Calu3 (cell line): Measurements from ENCODE around the gene SERTAD4. TPM values are rescaled to one million over a fixed set of nuclear protein-coding genes. Genes with fewer than 3 reads are reported as not detected.

Source experiments
- BruUV-seq: library from RNA; stranded (reverse); fragments of 400-500 nt; replicated peaks from 2 replicates; lab custom pipeline; 2021; lab: Mats Ljungman, UMichigan
- CTCF ChIA-PET: fragments of 300-600 bp; sonication (Branson Sonifier 250); formaldehyde crosslinking; loops from one replicate; lab custom pipeline; 2022; ENCODE audit warnings: antibody characterized with exemption; lab: Charles Lee
- DNase-seq: peaks from one replicate; pipeline ENCODE4 v3.0.0; 2022
- H3K27ac Mint-ChIP-seq: one replicate; pipeline ENCODE4 v1.8.0; 2022; ENCODE audit warnings: mixed read lengths; ENCODE audit not compliant: unreplicated experiment
- H3K27me3 Mint-ChIP-seq: one replicate; pipeline ENCODE4 v1.8.0; 2022; ENCODE audit warnings: mixed read lengths; ENCODE audit not compliant: unreplicated experiment
- H3K36me3 Mint-ChIP-seq: one replicate; pipeline ENCODE4 v1.8.0; 2022; ENCODE audit warnings: mild to moderate bottlenecking, moderate library complexity, mixed read lengths; ENCODE audit not compliant: insufficient read depth, unreplicated experiment
- H3K4me1 Mint-ChIP-seq: one replicate; pipeline ENCODE4 v1.8.0; 2022; ENCODE audit warnings: mild to moderate bottlenecking, low read depth, mixed read lengths; ENCODE audit not compliant: unreplicated experiment
- H3K4me3 Mint-ChIP-seq: one replicate; pipeline ENCODE4 v1.8.0; 2022; ENCODE audit warnings: mild to moderate bottlenecking, low read depth, moderate library complexity, mixed read lengths; ENCODE audit not compliant: unreplicated experiment
- H3K9me3 Mint-ChIP-seq: one replicate; pipeline ENCODE4 v1.8.0; 2022; ENCODE audit warnings: low read depth, mixed read lengths; ENCODE audit not compliant: unreplicated experiment
- CTCF ChIP-seq: fragments of 200-600 bp; IDR thresholded peaks from one replicate; pipeline ENCODE4 v1.8.0; 2022; ENCODE audit warnings: antibody characterized with exemption; ENCODE audit not compliant: unreplicated experiment
- intact Hi-C: fragments of 100-400 bp; cut with micrococcal nuclease; formaldehyde crosslinking; loops from one replicate; pipeline ENCODE4 v1.10.0; 2022; ENCODE audit not compliant: unreplicated experiment
- total RNA-seq: library from RNA; stranded (reverse); gene quantifications from 2 replicates; pipeline ENCODE4 v1.2.3, GENCODE V29; 2022

SERTAD4 gene
- total RNA-seq, 1 experiment from 2014 or later, result 14.7 TPM

GRCh38 chr1:210250998-210251679 lies 18.5 kb downstream of the SERTAD4 start:
- peaks cover 14% of the 10 kb centered on the region for H3K4me1 Mint-ChIP-seq
- H3K27me3 Mint-ChIP-seq, result peaks cover 36% of the 10 kb centered on the region
- no TSS peak for BruUV-seq
- peak overlapping the region; percentile 74 for H3K4me3 Mint-ChIP-seq
- peaks cover 15% of the 10 kb centered on the region for H3K36me3 Mint-ChIP-seq
- no peak overlapping the region for H3K27ac Mint-ChIP-seq
- no peak for TF ChIP-seq CTCF
- intact Hi-C loops, result no loop called here
- CTCF ChIA-PET, result interaction anchor here (0.6 kb wide), 1 partner anchor 41 kb away, joined by 4 read pairs; no protein-coding TSS in a partner anchor
- no peaks in the 10 kb centered on the region for H3K9me3 Mint-ChIP-seq
- DNase-seq, result peak; percentile 59

- TF ChIP-seq CTCF, result no peak
- BruUV-seq, result no TSS peak
- DNase-seq, result peak; percentile 15
- intact Hi-C loops, result no loop called here
- H3K4me1 Mint-ChIP-seq, result peaks cover 14% of the 10 kb centered on the region
- H3K4me3 Mint-ChIP-seq, result peak overlapping the region; percentile 74
- H3K9me3 Mint-ChIP-seq, result no peaks in the 10 kb centered on the region
- no peak overlapping the region for H3K27ac Mint-ChIP-seq
- peaks cover 15% of the 10 kb centered on the region for H3K36me3 Mint-ChIP-seq
- CTCF ChIA-PET, result no interaction called here
- peaks cover 36% of the 10 kb centered on the region for H3K27me3 Mint-ChIP-seq
Observed at GRCh38 chr1:210251680-210252490, 19.3 kb downstream of the SERTAD4 start.

GRCh38 chr1:210252621-210253051 lies 20.0 kb downstream of the SERTAD4 start:
- CTCF ChIA-PET, result interaction anchor here (0.7 to 1.0 kb wide), 2 partner anchors 9 to 226 kb away, joined by 4 to 6 read pairs; no protein-coding TSS in a partner anchor
- peaks cover 36% of the 10 kb centered on the region for H3K27me3 Mint-ChIP-seq
- BruUV-seq, result no TSS peak
- DNase-seq, result peak; percentile 26
- H3K27ac Mint-ChIP-seq, result no peak overlapping the region
- no peak for TF ChIP-seq CTCF
- peaks cover 14% of the 10 kb centered on the region for H3K4me1 Mint-ChIP-seq
- peak overlapping the region; percentile 74 for H3K4me3 Mint-ChIP-seq
- H3K9me3 Mint-ChIP-seq, result no peaks in the 10 kb centered on the region
- intact Hi-C loops, result no loop called here
- peaks cover 15% of the 10 kb centered on the region for H3K36me3 Mint-ChIP-seq

GRCh38 chr1:210254298-210254697 lies 21.7 kb downstream of the SERTAD4 start:
- H3K36me3 Mint-ChIP-seq, result peaks cover 15% of the 10 kb centered on the region
- DNase-seq, result no peak
- H3K4me3 Mint-ChIP-seq, result no peak overlapping the region
- no peak overlapping the region for H3K27ac Mint-ChIP-seq
- H3K4me1 Mint-ChIP-seq, result peaks cover 14% of the 10 kb centered on the region
- H3K27me3 Mint-ChIP-seq, result peaks cover 36% of the 10 kb centered on the region
- CTCF ChIA-PET, result interaction anchor here (1.4 kb wide), 1 partner anchor 8 kb away, joined by 3 read pairs; no protein-coding TSS in a partner anchor
- intact Hi-C loops, result no loop called here
- no peaks in the 10 kb centered on the region for H3K9me3 Mint-ChIP-seq
- TF ChIP-seq CTCF, result no peak
- BruUV-seq, result no TSS peak
